ENCODE measurements around the gene OGFRL1.
A peak's percentile ranks its signal among the peaks of the same experiment; 100 is the strongest.
"Not testable (repeated sequence)": the region's sequence is repeated elsewhere in the genome, so short reads cannot be mapped to it uniquely, and the experiment has no call there.

OGFRL1 gene

GRCh38 chr6:71288228-71289038 is at the start of gene OGFRL1:
OGFRL1 (plus strand) TSS chr6:71288811; CDS start chr6:71288937, 126 bp downstream.
- DNase-seq = peak in 3 of 4 experiments; percentile 20 to 62 (median 21)

- DNase-seq = no peak
Measured at GRCh38 chr6:71239694-71240093, 48.9 kb upstream of the OGFRL1 start.

GRCh38 chr6:71245265-71246049 is 43.2 kb upstream of the OGFRL1 start:
- DNase-seq = no peak

- no peak for DNase-seq
Measured at GRCh38 chr6:71246596-71246995, 42.0 kb upstream of the OGFRL1 start.

- DNase-seq = no peak
Measured at GRCh38 chr6:71248306-71248765, 40.3 kb upstream of the OGFRL1 start.

- DNase-seq = no peak
Measured at GRCh38 chr6:71248878-71249544, 39.6 kb upstream of the OGFRL1 start.

GRCh38 chr6:71250099-71250602 is 38.5 kb upstream of the OGFRL1 start:
- DNase-seq = no peak

GRCh38 chr6:71252410-71252809 is 36.2 kb upstream of the OGFRL1 start:
- DNase-seq = no peak

GRCh38 chr6:71252960-71253359 is 35.7 kb upstream of the OGFRL1 start:
- DNase-seq = no peak

- no peak for DNase-seq
Measured at GRCh38 chr6:71254323-71254722, 34.3 kb upstream of the OGFRL1 start.

- DNase-seq = no peak
Measured at GRCh38 chr6:71258078-71258866, 30.3 kb upstream of the OGFRL1 start.

- no peak for DNase-seq
Measured at GRCh38 chr6:71259888-71260604, 28.6 kb upstream of the OGFRL1 start.

- DNase-seq = no peak
Measured at GRCh38 chr6:71262914-71263313, 25.7 kb upstream of the OGFRL1 start.

- not testable (repeated sequence) for DNase-seq
Measured at GRCh38 chr6:71266392-71266791, 22.2 kb upstream of the OGFRL1 start.

- no peak for DNase-seq
Measured at GRCh38 chr6:71268735-71269437, 19.7 kb upstream of the OGFRL1 start.

- DNase-seq = no peak
Measured at GRCh38 chr6:71277926-71278600, 10.5 kb upstream of the OGFRL1 start.

- no peak for DNase-seq
Measured at GRCh38 chr6:71279321-71279720, 9.3 kb upstream of the OGFRL1 start.

- DNase-seq = no peak
Measured at GRCh38 chr6:71279740-71280139, 8.9 kb upstream of the OGFRL1 start.

GRCh38 chr6:71280701-71281100 is 7.9 kb upstream of the OGFRL1 start:
- no peak for DNase-seq

- no peak for DNase-seq
Measured at GRCh38 chr6:71284785-71285184, 3.8 kb upstream of the OGFRL1 start.
